Panc1 (cell line): ENCODE measurements around the gene GNAT3. TPM values are rescaled to one million over a fixed set of nuclear protein-coding genes. Genes with fewer than 3 reads are reported as not detected.

Source experiments
- ATAC-seq: fragments of 200-7000 bp; cut with Tn5 transposase; 2 replicates; pipeline ENCODE4 v1.9.1; 2020; ENCODE audit warnings: mild to moderate bottlenecking, moderate library complexity
- BruUV-seq: library from RNA; stranded (reverse); fragments of 400-500 nt; replicated peaks from 2 replicates; lab custom pipeline; 2021; lab: Mats Ljungman, UMichigan
- CTCF ChIA-PET: fragments of 300-600 bp; sonication (Branson Sonifier 250); formaldehyde crosslinking; loops from one replicate; lab custom pipeline; 2022; ENCODE audit warnings: antibody characterized with exemption; lab: Charles Lee
- POLR2A ChIA-PET: fragments of 300-600 bp; sonication (Branson Sonifier 250); formaldehyde crosslinking; loops from one replicate; lab custom pipeline; 2022; ENCODE audit warnings: antibody characterized with exemption; lab: Charles Lee
- DNase-seq: peaks from one replicate; pipeline ENCODE4 v3.0.0-alpha.2; 2010; ENCODE audit warnings: low read depth, low spot score
- H3K27ac ChIP-seq: 2 replicates; pipeline ENCODE4 v1.5.1; 2011; ENCODE audit warnings: mild to moderate bottlenecking, low read length, inconsistent platforms
- H3K27me3 ChIP-seq: fragments of 200-500 bp; sonication (Bioruptor generic); 2 replicates; pipeline ENCODE4 v1.6.0; 2014; ENCODE audit warnings: low read length, inconsistent platforms; ENCODE audit not compliant: control insufficient read depth, insufficient read depth
- H3K36me3 ChIP-seq: fragments of 200-500 bp; sonication (Bioruptor generic); 2 replicates; pipeline ENCODE4 v1.5.1; 2014; ENCODE audit warnings: inconsistent platforms, mild to moderate bottlenecking, low read length, moderate library complexity; ENCODE audit not compliant: control insufficient read depth, insufficient read depth
- H3K4me1 ChIP-seq: 2 replicates; pipeline ENCODE4 v1.5.1; 2011; ENCODE audit warnings: inconsistent platforms, mild to moderate bottlenecking, low read length, moderate library complexity; ENCODE audit not compliant: control insufficient read depth, insufficient read depth
- H3K4me3 ChIP-seq, 2 experiments: 2 replicates each; pipeline ENCODE4 v1.5.1; 2011 to 2012; ENCODE audit warnings: low read depth in 2 of 2, low read length in 2 of 2, mild to moderate bottlenecking in 2 of 2, inconsistent platforms in 1 of 2, moderate library complexity in 1 of 2
- H3K9me3 ChIP-seq: fragments of 200-500 bp; sonication (Bioruptor generic); 2 replicates; pipeline ENCODE4 v1.5.1; 2014; ENCODE audit warnings: low read depth, mild to moderate bottlenecking, inconsistent platforms, low read length, moderate library complexity; ENCODE audit not compliant: control insufficient read depth, insufficient read depth
- POLR2AphosphoS5 ChIP-seq: IDR thresholded peaks from 2 replicates; pipeline ENCODE4 v1.6.1; 2012; ENCODE audit warnings: mild to moderate bottlenecking, low read depth, low read length, moderate library complexity
- SIN3A ChIP-seq: IDR thresholded peaks from 2 replicates; pipeline ENCODE4 v1.6.1; 2012; ENCODE audit warnings: low read depth, mild to moderate bottlenecking, low read length, moderate library complexity, borderline replicate concordance; ENCODE audit not compliant: insufficient read depth
- TCF7L2 ChIP-seq: IDR thresholded peaks from 2 replicates; pipeline ENCODE4 v1.6.1; 2011; ENCODE audit warnings: mild to moderate bottlenecking, low read depth, low read length, inconsistent platforms
- in situ Hi-C: cut with HindIII; loops from 2 replicates; pipeline ENCODE4 v1.10.0; 2016; ENCODE audit warnings: low sequenced_read_pairs, low pct_unique_long_range_greater_than_20kb
- intact Hi-C: fragments of 100-400 bp; cut with micrococcal nuclease; formaldehyde crosslinking; loops from one replicate; pipeline ENCODE4 v1.10.0; 2022; ENCODE audit not compliant: unreplicated experiment
- total RNA-seq: library from RNA; stranded (reverse); gene quantifications from one replicate; pipeline ENCODE4 v1.2.1, GENCODE V29; 2021; ENCODE audit not compliant: unreplicated experiment
- TF ChIP-seq, protein P1 (sequence below), 2 experiments: IDR thresholded peaks; 2 replicates each; pipeline ENCODE4 v1.6.1; 2011 to 2012; ENCODE audit warnings: low read depth in 2 of 2, control low read depth in 1 of 2, low read length in 1 of 2, mild to moderate bottlenecking in 1 of 2, moderate library complexity in 1 of 2; ENCODE audit not compliant: insufficient read depth in 1 of 2
- TF ChIP-seq, protein P2 (sequence below): fragments of 450-650 bp; IDR thresholded peaks from 2 replicates; pipeline ENCODE4 v1.5.1; 2017; ENCODE audit warnings: mild to moderate bottlenecking

Gene GNAT3
- total RNA-seq, 1 experiment from 2014 or later = not detected

DNA sequence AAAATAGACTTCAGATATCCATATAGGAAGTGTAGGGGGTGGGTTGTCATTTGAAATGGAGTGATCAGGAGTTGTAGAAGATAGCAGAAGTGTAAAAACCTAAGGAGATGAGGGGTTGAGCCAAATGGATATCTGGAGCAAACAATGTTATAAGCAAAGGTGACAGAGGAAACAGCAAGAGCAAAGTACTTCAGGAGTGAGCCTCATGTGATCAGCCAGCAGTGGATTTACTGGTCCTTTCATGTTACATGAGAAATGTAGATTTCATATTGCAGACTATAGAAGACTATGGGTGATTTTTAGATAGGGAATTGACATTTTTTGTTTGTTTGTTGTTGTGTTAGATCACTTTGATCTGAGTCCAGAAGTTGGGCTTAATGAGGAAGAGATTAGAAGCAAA, 47.7 kb downstream of the GNAT3 start:
- DNase-seq = no peak
- no peak overlapping the region for H3K27ac ChIP-seq
- no peaks in the 10 kb centered on the region for H3K27me3 ChIP-seq
- H3K36me3 ChIP-seq = no peaks in the 10 kb centered on the region
- no peak overlapping the region for H3K4me3 ChIP-seq
- ChIA-PET CTCF (no interaction called here), POLR2A (no interaction called here)
- TF ChIP-seq TCF7L2 = no peak
- in situ Hi-C loops (no loop called here), intact Hi-C loops (no loop called here)
- no peaks in the 10 kb centered on the region for H3K9me3 ChIP-seq
- H3K4me1 ChIP-seq = no peaks in the 10 kb centered on the region; the same call in 1 of the 2 replicates
- ATAC-seq = no peak
- BruUV-seq = no TSS peak

DNA sequence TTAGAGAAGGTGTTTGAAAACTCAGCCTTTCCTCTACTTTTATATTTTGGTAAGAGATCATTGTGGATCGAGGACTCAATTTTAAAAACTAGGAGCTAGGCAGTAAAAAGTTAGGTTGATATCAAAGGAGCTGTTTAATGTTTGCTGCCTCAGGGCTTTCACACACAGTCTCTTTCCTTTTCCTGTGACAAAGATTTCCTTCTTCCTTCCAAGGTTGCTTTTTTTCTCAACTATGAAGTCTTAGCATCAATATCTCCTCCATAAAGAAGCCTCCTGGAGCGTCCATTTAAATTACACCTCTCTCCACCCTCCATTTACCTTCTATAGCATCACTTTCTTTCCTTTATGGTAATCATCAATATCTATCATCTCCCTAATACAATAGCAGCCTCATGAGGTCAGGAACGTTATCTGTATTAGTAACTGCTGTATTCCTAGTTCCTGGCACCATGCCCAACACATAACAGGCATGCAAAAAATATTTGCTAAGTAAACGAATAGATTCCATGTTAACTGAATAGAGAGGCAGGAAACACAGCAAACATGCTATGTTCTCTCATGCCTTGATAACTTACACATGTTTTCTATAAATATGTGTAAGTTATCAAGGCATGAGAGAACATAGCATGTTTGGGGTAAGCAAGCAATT, 48.5 kb downstream of the GNAT3 start:
- Histone ChIP-seq H3K4me1 (no peaks in the 10 kb centered on the region; the same call in 1 of the 2 replicates), H3K4me3 (no peak overlapping the region), H3K36me3 (no peaks in the 10 kb centered on the region), H3K9me3 (no peaks in the 10 kb centered on the region), H3K27me3 (no peaks in the 10 kb centered on the region), H3K27ac (no peak overlapping the region)
- DNase-seq (no peak), ATAC-seq (no peak)
- TF ChIP-seq TCF7L2 (no peak), SIN3A (no peak), POLR2AphosphoS5 (no peak)
- TF ChIP-seq, protein P1, sequence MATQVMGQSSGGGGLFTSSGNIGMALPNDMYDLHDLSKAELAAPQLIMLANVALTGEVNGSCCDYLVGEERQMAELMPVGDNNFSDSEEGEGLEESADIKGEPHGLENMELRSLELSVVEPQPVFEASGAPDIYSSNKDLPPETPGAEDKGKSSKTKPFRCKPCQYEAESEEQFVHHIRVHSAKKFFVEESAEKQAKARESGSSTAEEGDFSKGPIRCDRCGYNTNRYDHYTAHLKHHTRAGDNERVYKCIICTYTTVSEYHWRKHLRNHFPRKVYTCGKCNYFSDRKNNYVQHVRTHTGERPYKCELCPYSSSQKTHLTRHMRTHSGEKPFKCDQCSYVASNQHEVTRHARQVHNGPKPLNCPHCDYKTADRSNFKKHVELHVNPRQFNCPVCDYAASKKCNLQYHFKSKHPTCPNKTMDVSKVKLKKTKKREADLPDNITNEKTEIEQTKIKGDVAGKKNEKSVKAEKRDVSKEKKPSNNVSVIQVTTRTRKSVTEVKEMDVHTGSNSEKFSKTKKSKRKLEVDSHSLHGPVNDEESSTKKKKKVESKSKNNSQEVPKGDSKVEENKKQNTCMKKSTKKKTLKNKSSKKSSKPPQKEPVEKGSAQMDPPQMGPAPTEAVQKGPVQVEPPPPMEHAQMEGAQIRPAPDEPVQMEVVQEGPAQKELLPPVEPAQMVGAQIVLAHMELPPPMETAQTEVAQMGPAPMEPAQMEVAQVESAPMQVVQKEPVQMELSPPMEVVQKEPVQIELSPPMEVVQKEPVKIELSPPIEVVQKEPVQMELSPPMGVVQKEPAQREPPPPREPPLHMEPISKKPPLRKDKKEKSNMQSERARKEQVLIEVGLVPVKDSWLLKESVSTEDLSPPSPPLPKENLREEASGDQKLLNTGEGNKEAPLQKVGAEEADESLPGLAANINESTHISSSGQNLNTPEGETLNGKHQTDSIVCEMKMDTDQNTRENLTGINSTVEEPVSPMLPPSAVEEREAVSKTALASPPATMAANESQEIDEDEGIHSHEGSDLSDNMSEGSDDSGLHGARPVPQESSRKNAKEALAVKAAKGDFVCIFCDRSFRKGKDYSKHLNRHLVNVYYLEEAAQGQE (IDR thresholded peaks at IDR 0.05; ENCODE audit: insufficient read depth in 1 of 2, low read depth in 2 of 2, low read length in 1 of 2) = no peak
- TF ChIP-seq, protein P2, sequence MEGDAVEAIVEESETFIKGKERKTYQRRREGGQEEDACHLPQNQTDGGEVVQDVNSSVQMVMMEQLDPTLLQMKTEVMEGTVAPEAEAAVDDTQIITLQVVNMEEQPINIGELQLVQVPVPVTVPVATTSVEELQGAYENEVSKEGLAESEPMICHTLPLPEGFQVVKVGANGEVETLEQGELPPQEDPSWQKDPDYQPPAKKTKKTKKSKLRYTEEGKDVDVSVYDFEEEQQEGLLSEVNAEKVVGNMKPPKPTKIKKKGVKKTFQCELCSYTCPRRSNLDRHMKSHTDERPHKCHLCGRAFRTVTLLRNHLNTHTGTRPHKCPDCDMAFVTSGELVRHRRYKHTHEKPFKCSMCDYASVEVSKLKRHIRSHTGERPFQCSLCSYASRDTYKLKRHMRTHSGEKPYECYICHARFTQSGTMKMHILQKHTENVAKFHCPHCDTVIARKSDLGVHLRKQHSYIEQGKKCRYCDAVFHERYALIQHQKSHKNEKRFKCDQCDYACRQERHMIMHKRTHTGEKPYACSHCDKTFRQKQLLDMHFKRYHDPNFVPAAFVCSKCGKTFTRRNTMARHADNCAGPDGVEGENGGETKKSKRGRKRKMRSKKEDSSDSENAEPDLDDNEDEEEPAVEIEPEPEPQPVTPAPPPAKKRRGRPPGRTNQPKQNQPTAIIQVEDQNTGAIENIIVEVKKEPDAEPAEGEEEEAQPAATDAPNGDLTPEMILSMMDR = no peak
- ChIA-PET POLR2A (no interaction called here), CTCF (no interaction called here)
- no TSS peak for BruUV-seq
- intact Hi-C loops (no loop called here), in situ Hi-C loops (no loop called here)

DNA sequence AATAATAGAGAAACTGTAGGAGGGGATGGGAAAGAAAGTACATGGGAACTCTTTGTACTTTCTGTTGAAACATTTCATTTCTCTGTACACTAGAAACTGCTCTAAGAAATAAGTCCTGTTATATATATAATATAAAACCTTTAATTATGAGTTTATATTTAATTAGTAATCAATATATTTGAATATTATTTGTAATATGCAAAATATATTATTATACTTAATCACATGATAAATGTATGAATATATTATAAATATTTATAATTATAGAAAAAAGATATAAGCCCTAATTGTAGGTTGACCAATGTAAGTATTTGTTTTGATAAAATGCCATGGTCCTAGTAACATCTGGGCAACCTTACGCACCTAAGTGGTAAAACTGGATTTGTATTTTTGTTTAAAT, 51.0 kb downstream of the GNAT3 start:
- Histone ChIP-seq H3K27me3 (no peaks in the 10 kb centered on the region), H3K4me3 (no peak overlapping the region), H3K9me3 (no peaks in the 10 kb centered on the region), H3K36me3 (no peaks in the 10 kb centered on the region), H3K27ac (no peak overlapping the region), H3K4me1 (no peaks in the 10 kb centered on the region)
- DNase-seq (no peak), ATAC-seq (no peak)
- ChIA-PET POLR2A (no interaction called here), CTCF (no interaction called here)
- in situ Hi-C loops = no loop called here
- intact Hi-C loops = no loop called here
- TF ChIP-seq, protein P1 (IDR thresholded peaks at IDR 0.05; ENCODE audit: insufficient read depth in 1 of 2, low read depth in 2 of 2, low read length in 1 of 2) = no peak
- TF ChIP-seq POLR2AphosphoS5 = no peak
- TF ChIP-seq, protein P2 = no peak
- TF ChIP-seq TCF7L2 = no peak
- no peak for TF ChIP-seq SIN3A
- BruUV-seq = no TSS peak
